Activated CD4-positive, alpha-beta T cell treated with anti-CD3 and anti-CD28 coated beads for 36 hours (primary cell): ENCODE data around the gene WWC2. TPM values are rescaled to one million over a fixed set of nuclear protein-coding genes. Genes with fewer than 3 reads are reported as not detected.

Source experiments
- ATAC-seq: fragments of 200-7000 bp; cut with Tn5 transposase; one replicate; pipeline ENCODE4 v1.10.0; 2021; ENCODE audit warnings: mild to moderate bottlenecking, moderate library complexity
- CTCF ChIA-PET: fragments of 350-600 bp; sonication (Branson Sonifier 250); formaldehyde crosslinking; loops from one replicate; lab custom pipeline; 2021; ENCODE audit warnings: antibody characterized with exemption; lab: Charles Lee
- POLR2A ChIA-PET: fragments of 350-600 bp; sonication (Branson Sonifier 250); formaldehyde crosslinking; loops from one replicate; lab custom pipeline; 2021; ENCODE audit warnings: antibody characterized with exemption, inconsistent platforms; lab: Charles Lee
- DNase-seq: peaks from one replicate; pipeline ENCODE4 v3.0.0-alpha.2; 2020
- H3K27ac Mint-ChIP-seq: one replicate; pipeline ENCODE4 v1.8.0; 2021; ENCODE audit warnings: mixed read lengths
- H3K27me3 Mint-ChIP-seq: one replicate; pipeline ENCODE4 v1.8.0; 2021; ENCODE audit warnings: mixed read lengths
- H3K36me3 Mint-ChIP-seq: one replicate; pipeline ENCODE4 v1.8.0; 2021; ENCODE audit warnings: low read depth, mixed read lengths
- H3K4me1 Mint-ChIP-seq: one replicate; pipeline ENCODE4 v1.8.0; 2021; ENCODE audit warnings: mixed read lengths
- H3K4me3 Mint-ChIP-seq: one replicate; pipeline ENCODE4 v1.8.0; 2021; ENCODE audit warnings: mild to moderate bottlenecking, moderate library complexity, mixed read lengths
- H3K9me3 Mint-ChIP-seq: one replicate; pipeline ENCODE4 v1.8.0; 2021; ENCODE audit warnings: low read depth, mixed read lengths
- intact Hi-C, 2 experiments: fragments of 100-400 bp; cut with DNase I in 1 of 2; cut with micrococcal nuclease in 1 of 2; formaldehyde crosslinking; loops; one replicate each; pipeline versions ENCODE4 v1.14.2 to v1.15.1; 2022 to 2024; cut with DNase I, micrococcal nuclease
- total RNA-seq, 2 experiments: library from RNA; stranded (reverse); gene quantifications; one replicate each; pipeline ENCODE4 v1.2.3, GENCODE V29; 2021

The WWC2 gene
- total RNA-seq, 2 experiments from 2014 or later: 3.6 to 4.3 TPM

DNA sequence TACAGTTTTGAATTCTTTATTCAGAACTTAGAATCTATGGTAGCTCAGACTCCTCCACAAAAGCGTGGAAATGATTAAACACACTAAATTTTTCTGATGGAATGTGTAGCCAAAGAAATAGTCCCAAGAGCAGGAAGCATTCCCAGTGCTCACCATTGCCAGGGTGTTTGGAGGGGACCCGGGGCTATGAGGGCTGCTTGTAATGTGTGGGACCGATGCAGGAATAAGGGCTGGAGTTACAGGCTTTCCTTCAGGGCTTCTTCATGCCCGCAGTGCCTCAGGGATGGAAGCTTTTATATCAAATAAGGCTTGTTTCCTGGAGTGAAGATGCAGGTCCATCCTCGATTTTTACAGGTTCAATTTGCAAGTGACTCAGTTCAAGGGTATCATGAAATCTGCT, 25.8 kb downstream of the WWC2 start:
- no peak for ATAC-seq
- POLR2A ChIA-PET: no interaction called here
- H3K27me3 Mint-ChIP-seq: no peaks in the 10 kb centered on the region
- no peaks in the 10 kb centered on the region for H3K4me1 Mint-ChIP-seq
- H3K9me3 Mint-ChIP-seq: no peaks in the 10 kb centered on the region
- no peak overlapping the region for H3K4me3 Mint-ChIP-seq
- H3K27ac Mint-ChIP-seq: no peak overlapping the region
- no peak for DNase-seq
- no peaks in the 10 kb centered on the region for H3K36me3 Mint-ChIP-seq
- intact Hi-C loops: no loop called here
- CTCF ChIA-PET: interaction anchor here (1.1 kb wide), 1 partner anchor 51 kb away, joined by 3 read pairs; no protein-coding TSS in a partner anchor

- CTCF ChIA-PET: interaction anchor here (0.7 kb wide), 1 partner anchor 32 kb away, joined by 3 read pairs; no protein-coding TSS in a partner anchor
- no peak for DNase-seq
Observed at GRCh38 chr4:183129125-183129524, 30.1 kb downstream of the WWC2 start.

GRCh38 chr4:183129675-183130074, 30.6 kb downstream of the WWC2 start:
- no peak overlapping the region for H3K4me3 Mint-ChIP-seq
- DNase-seq: no peak
- intact Hi-C loops: no loop called here
- POLR2A ChIA-PET: no interaction called here
- peaks cover 2% of the 10 kb centered on the region for H3K27me3 Mint-ChIP-seq
- CTCF ChIA-PET: no interaction called here
- no peaks in the 10 kb centered on the region for H3K4me1 Mint-ChIP-seq
- no peaks in the 10 kb centered on the region for H3K36me3 Mint-ChIP-seq
- ATAC-seq: no peak
- H3K27ac Mint-ChIP-seq: no peak overlapping the region
- H3K9me3 Mint-ChIP-seq: no peaks in the 10 kb centered on the region

More at GRCh38 chr4:183129125-183129524, 30.1 kb downstream of the WWC2 start:
- H3K4me1 Mint-ChIP-seq: no peaks in the 10 kb centered on the region
- intact Hi-C loops: no loop called here
- H3K9me3 Mint-ChIP-seq: no peaks in the 10 kb centered on the region
- H3K27ac Mint-ChIP-seq: no peak overlapping the region
- POLR2A ChIA-PET: no interaction called here
- no peaks in the 10 kb centered on the region for H3K36me3 Mint-ChIP-seq
- H3K4me3 Mint-ChIP-seq: no peak overlapping the region
- H3K27me3 Mint-ChIP-seq: peaks cover 2% of the 10 kb centered on the region
- no peak for ATAC-seq

DNA sequence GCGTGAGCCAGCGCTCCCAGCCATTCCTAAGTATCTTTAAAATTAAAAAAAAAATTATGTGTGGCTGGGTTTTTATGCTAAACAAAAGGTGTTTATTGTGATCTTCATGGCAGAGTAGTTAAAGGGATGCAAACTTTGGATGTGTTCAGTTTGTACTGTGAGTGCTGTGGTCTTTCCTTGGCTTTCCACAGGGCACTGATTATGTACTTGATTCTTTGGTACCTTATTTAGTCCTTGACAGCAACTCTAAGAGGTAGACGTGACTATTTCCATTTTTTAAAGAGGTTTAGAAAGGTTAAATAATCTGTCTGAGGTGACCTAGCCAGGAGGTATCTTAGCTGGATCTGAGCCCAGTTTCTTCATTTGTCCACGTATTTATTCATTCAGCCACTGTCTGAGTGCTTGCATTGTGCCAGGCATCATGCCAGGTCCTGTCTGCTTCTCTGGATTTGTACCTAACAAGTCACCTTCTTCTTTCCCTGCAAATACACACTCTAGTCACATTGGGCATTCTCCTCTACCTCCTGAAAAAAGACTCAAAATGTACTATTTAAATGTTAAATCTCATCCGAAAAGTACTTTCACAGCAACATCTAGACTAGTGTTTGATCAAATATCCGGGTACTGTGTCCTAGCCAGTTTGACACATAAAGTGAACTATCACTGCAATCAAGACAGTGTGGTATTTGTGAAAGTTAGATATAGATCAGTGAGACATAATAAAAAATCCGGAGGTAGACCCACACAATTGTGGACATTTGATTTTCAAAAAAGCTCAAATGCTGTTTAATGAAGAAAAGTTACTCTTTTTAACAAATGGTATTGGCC, 31.5 kb downstream of the WWC2 start:
- ATAC-seq (no peak), DNase-seq (no peak)
- Mint-ChIP-seq H3K27ac (no peak overlapping the region), H3K4me1 (no peaks in the 10 kb centered on the region), H3K4me3 (no peak overlapping the region), H3K27me3 (peaks cover 2% of the 10 kb centered on the region), H3K36me3 (no peaks in the 10 kb centered on the region), H3K9me3 (no peaks in the 10 kb centered on the region)
- ChIA-PET POLR2A (no interaction called here), CTCF (no interaction called here)
- intact Hi-C loops: no loop called here

GRCh38 chr4:183132081-183132480, 33.0 kb downstream of the WWC2 start:
- intact Hi-C loops: no loop called here
- DNase-seq (no peak), ATAC-seq (no peak)
- ChIA-PET CTCF (no interaction called here), POLR2A (no interaction called here)
- H3K36me3 Mint-ChIP-seq: no peaks in the 10 kb centered on the region
- peaks cover 1% of the 10 kb centered on the region for H3K4me1 Mint-ChIP-seq
- no peak overlapping the region for H3K27ac Mint-ChIP-seq
- peaks cover 2% of the 10 kb centered on the region for H3K27me3 Mint-ChIP-seq
- no peaks in the 10 kb centered on the region for H3K9me3 Mint-ChIP-seq
- H3K4me3 Mint-ChIP-seq: no peak overlapping the region

GRCh38 chr4:183132865-183133264, 33.8 kb downstream of the WWC2 start:
- H3K27me3 Mint-ChIP-seq: peaks cover 2% of the 10 kb centered on the region
- H3K4me3 Mint-ChIP-seq: no peak overlapping the region
- H3K4me1 Mint-ChIP-seq: peaks cover 1% of the 10 kb centered on the region
- ATAC-seq (no peak), DNase-seq (no peak)
- POLR2A ChIA-PET: no interaction called here
- intact Hi-C loops: no loop called here
- CTCF ChIA-PET: no interaction called here
- H3K27ac Mint-ChIP-seq: no peak overlapping the region
- H3K36me3 Mint-ChIP-seq: no peaks in the 10 kb centered on the region
- H3K9me3 Mint-ChIP-seq: no peaks in the 10 kb centered on the region

GRCh38 chr4:183136855-183137254, 37.8 kb downstream of the WWC2 start:
- Mint-ChIP-seq H3K27me3 (peaks cover 3% of the 10 kb centered on the region), H3K27ac (no peak overlapping the region)

DNA sequence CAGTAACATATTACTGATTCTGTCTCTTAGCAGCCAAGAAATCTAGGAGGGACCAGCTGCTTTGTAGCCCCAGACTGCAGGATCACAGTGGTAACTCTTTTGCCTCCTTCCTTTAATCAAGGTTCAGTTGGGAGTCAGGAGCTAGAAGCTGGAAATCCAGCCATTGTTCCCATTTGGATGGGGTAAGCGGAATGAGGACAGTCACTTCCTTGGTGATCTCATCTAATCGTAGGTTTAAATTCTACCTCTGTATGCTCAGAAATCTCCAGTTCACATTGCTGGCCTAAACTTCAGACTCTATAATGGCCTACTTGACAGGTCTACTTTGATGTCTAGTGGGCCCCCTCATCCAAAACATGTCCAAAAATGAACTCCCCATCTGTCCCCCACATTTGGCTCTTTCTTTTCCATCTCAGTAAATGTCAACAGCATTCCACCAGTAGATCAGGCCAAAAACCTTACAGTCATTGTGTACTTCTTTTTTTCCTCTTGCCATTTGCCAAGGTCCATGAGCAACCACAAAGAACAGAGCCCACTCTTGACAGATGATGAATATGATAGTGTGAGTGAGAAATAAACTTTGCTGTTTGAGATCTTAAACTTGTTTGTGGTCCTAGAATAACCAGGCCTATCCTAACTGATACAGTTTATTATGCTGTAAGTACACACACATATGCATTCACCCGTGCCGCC, 40.1 kb downstream of the WWC2 start:
- DNase-seq: no peak
- no peak overlapping the region for H3K27ac Mint-ChIP-seq
- peaks cover 2% of the 10 kb centered on the region for H3K27me3 Mint-ChIP-seq
- H3K36me3 Mint-ChIP-seq: no peaks in the 10 kb centered on the region
- no peak overlapping the region for H3K4me3 Mint-ChIP-seq
- CTCF ChIA-PET: no interaction called here
- H3K4me1 Mint-ChIP-seq: peaks cover 1% of the 10 kb centered on the region
- POLR2A ChIA-PET: no interaction called here
- no peak for ATAC-seq
- intact Hi-C loops: no loop called here
- H3K9me3 Mint-ChIP-seq: no peaks in the 10 kb centered on the region

More at GRCh38 chr4:183136855-183137254, 37.8 kb downstream of the WWC2 start:
- Mint-ChIP-seq H3K4me3 (no peak overlapping the region), H3K36me3 (no peaks in the 10 kb centered on the region), H3K9me3 (no peaks in the 10 kb centered on the region), H3K4me1 (peaks cover 1% of the 10 kb centered on the region)
- ATAC-seq: no peak
- ChIA-PET POLR2A (no interaction called here), CTCF (no interaction called here)
- intact Hi-C loops: no loop called here
- no peak for DNase-seq

DNA sequence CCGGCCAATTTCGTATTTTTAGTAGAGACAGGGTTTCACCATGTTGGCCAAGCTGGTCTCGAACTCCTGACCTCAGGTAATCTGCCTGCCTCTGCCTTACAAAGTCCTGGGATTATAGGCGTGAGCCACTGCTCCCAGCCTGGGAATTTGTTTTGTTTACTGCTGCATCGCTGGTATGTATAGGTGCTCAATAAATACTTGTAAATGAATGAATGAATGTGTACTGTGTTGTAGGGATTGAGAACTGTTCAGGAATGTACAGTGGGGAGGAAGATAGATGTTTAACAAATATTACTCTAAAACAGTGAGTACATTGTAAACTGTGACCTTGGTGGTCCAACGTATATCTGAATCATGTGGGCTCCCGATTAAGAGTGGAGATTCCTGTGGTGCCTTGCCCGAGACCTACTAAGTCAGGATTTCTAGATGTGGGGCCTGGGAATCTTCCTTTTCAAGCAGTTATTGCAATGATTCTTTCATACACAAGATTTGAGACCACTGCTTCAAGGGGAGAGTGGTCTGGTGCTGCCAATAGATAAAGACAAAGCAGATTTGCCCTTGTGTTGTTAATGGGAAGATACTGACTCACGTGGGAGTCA, 41.0 kb downstream of the WWC2 start:
- CTCF ChIA-PET: no interaction called here
- Mint-ChIP-seq H3K27me3 (peaks cover 2% of the 10 kb centered on the region), H3K4me1 (peaks cover 1% of the 10 kb centered on the region), H3K4me3 (no peak overlapping the region), H3K27ac (no peak overlapping the region), H3K9me3 (no peaks in the 10 kb centered on the region), H3K36me3 (no peaks in the 10 kb centered on the region)
- POLR2A ChIA-PET: no interaction called here
- intact Hi-C loops: no loop called here
- DNase-seq (no peak), ATAC-seq (no peak)

GRCh38 chr4:183140911-183141320, 41.9 kb downstream of the WWC2 start:
- ATAC-seq (no peak), DNase-seq (no peak)
- intact Hi-C loops: no loop called here

DNA sequence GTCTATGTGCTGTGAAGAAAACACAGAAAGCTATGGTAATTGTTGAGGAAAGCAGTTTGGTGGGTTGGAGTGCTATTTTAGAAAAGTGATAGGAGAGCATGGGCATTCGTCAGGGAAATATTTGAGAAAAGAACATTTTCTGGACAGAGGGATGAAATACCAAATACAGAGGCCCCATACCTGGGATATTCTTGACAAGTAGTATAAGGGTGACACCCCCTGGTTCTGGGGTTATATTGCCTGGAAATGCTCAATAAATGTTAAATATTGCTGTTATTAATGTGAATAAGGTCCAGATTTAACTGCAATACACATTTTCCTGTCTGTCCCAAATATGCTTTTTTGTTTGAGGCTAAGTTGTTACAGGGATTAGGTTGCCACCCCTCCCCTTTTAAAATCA, 42.9 kb downstream of the WWC2 start:
- H3K36me3 Mint-ChIP-seq: no peaks in the 10 kb centered on the region
- DNase-seq (no peak), ATAC-seq (no peak)
- no peaks in the 10 kb centered on the region for H3K9me3 Mint-ChIP-seq
- ChIA-PET POLR2A (no interaction called here), CTCF (interaction anchor here (0.8 to 1.0 kb wide), 2 partner anchors 118 to 620 kb away, joined by 3 to 4 read pairs; no protein-coding TSS in a partner anchor)
- intact Hi-C loops: no loop called here
- no peaks in the 10 kb centered on the region for H3K4me1 Mint-ChIP-seq
- no peak overlapping the region for H3K4me3 Mint-ChIP-seq
- peaks cover 2% of the 10 kb centered on the region for H3K27me3 Mint-ChIP-seq
- H3K27ac Mint-ChIP-seq: no peak overlapping the region

More at GRCh38 chr4:183140911-183141320, 41.9 kb downstream of the WWC2 start:
- Mint-ChIP-seq H3K9me3 (no peaks in the 10 kb centered on the region), H3K27ac (no peak overlapping the region), H3K4me3 (no peak overlapping the region), H3K36me3 (no peaks in the 10 kb centered on the region), H3K4me1 (peaks cover under 1% of the 10 kb centered on the region), H3K27me3 (peaks cover 2% of the 10 kb centered on the region)
- CTCF ChIA-PET: no interaction called here
- POLR2A ChIA-PET: no interaction called here
